GM12875 (cell line): ENCODE results near the gene FGF18.
"Not testable (repeated sequence)": the region's sequence is repeated elsewhere in the genome, so short reads cannot be mapped to it uniquely, and the experiment has no call there.

Experiments used
- H3K4me3 ChIP-seq: one replicate; pipeline ENCODE4 v1.5.1; 2011; ENCODE audit warnings: low read depth, low read length, control low read depth
- TF ChIP-seq, protein P1 (sequence below): IDR thresholded peaks from 2 replicates; pipeline ENCODE4 v1.5.1; 2011; ENCODE audit warnings: low read depth, mild to moderate bottlenecking, control low read depth, inconsistent platforms, low read length, moderate library complexity, borderline replicate concordance; ENCODE audit not compliant: insufficient read depth

Gene FGF18

DNA sequence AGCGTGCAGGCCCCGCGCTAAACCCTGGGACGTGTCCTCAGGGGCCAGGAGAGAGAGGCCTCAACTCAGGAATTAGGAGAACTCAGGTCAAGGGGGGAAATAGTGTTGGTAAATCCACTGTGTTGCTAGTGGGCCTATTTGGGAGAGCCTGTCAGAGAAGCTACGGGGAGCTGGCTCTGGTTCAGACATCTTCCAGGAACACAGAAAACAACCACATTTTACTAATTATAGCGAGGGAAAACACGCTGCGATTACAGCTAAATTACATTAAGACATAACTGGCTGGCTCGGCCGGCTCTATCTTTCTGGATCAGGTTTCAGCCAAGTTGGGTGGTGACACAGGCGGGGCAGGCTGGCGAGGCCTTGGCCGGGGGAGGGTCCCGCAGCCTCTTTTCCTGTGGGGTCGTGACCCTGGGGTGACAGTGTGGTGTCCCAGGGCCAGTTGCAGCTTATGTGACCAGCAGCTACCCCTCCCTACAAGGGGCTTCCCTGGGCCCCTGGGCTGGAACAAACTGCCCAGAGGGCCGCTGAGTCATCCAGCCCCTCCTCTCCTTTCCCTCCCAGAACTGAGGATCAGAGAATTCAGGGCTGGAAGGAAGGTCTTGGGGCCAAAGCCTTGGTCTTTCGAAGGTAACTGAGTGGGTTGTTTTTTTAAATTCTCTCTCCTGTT lies 75.1 kb downstream of the FGF18 start:
- H3K4me3 ChIP-seq = no peak overlapping the region
- TF ChIP-seq, protein P1, sequence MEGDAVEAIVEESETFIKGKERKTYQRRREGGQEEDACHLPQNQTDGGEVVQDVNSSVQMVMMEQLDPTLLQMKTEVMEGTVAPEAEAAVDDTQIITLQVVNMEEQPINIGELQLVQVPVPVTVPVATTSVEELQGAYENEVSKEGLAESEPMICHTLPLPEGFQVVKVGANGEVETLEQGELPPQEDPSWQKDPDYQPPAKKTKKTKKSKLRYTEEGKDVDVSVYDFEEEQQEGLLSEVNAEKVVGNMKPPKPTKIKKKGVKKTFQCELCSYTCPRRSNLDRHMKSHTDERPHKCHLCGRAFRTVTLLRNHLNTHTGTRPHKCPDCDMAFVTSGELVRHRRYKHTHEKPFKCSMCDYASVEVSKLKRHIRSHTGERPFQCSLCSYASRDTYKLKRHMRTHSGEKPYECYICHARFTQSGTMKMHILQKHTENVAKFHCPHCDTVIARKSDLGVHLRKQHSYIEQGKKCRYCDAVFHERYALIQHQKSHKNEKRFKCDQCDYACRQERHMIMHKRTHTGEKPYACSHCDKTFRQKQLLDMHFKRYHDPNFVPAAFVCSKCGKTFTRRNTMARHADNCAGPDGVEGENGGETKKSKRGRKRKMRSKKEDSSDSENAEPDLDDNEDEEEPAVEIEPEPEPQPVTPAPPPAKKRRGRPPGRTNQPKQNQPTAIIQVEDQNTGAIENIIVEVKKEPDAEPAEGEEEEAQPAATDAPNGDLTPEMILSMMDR = no peak

DNA sequence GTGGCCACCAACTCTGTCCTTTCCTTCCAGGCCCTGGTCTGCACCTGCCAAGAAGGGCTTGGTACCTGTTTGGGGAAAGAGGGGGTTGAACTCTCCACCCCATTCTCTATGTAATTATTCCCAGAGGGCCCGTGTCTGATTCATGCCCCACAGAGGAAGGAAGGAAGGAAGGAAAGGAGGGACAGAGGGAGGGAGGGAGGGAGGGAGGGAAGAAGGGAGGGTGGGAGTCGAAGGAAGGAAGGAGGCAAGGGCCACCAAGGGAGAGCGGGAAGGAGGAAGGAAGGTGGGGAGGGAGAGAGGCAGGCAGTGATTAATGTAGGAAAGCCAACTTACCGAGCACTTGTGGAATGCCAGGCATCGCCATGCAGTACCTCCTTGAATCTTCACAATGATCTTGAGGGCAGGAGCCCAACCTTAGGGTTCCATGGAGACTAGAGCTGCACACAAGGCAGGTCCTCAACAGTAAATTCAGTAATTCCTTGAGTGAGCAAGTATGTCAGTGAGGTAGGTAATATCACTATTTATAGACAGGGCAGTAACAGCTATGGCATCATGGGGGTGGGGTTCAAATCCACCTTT lies 75.8 kb downstream of the FGF18 start:
- TF ChIP-seq, protein P1 = no peak
- no peak overlapping the region for H3K4me3 ChIP-seq

DNA sequence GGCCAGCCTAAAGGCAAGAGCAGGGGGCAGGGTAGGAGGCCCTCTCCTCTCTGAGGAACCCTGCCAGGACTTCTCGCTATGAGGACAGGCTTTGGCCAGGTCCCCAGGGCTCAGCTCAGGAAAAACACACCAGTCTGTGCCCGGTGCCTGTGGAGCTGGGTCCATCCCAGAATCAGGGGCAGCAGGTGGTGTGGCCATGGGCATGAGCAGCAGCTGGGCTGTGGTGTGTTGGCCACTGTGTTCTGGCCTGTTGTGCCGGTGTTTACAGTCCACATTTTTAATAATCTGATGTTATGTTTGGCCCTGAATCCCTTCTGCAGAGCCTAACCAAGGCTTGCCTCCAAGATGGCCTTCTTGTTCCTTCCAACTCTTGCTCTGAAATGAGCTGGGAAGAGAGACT lies 77.0 kb downstream of the FGF18 start:
- no peak overlapping the region for H3K4me3 ChIP-seq
- TF ChIP-seq, protein P1 = no peak

DNA sequence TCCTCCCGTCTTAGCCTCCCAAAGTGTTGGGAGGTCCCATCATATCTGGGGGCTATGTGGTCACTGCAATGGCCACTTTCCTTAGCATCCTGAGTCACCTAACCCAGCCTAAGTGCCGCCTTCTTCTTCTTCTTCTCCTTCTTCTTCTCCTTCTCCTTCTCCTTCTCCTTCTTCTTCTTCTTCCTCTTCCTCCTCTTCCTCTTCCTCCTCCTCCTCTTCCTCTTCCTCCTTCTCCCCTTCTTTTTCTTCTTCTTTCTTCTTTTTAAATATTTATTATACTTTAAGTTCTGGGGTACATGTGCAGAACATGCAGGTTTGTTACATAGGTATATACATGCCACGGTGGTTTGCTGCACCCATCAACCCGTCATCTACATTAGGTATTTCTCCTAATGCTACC lies 78.0 kb downstream of the FGF18 start:
- not testable (repeated sequence) for H3K4me3 ChIP-seq

DNA sequence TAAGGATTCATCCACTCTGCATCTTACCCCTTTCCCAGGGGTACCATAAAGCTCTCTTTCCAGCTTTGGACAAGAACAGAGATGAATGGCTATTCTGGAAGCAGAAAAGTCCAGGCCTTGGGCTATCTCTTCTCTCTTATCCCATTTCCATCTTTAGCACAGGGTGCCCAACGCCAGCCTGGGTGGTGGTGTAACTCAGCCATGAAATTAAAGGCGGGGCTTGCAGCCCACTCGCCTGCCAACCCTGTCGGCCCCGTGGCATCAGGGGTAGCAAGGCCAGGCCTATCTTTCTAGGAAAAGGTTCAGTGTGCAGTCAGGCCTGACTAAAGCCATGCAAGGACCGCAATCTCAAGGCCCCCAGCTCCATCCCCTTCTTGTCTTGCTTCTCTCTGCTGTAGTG lies 78.7 kb downstream of the FGF18 start:
- H3K4me3 ChIP-seq = no peak overlapping the region
- TF ChIP-seq, protein P1 = no peak

DNA sequence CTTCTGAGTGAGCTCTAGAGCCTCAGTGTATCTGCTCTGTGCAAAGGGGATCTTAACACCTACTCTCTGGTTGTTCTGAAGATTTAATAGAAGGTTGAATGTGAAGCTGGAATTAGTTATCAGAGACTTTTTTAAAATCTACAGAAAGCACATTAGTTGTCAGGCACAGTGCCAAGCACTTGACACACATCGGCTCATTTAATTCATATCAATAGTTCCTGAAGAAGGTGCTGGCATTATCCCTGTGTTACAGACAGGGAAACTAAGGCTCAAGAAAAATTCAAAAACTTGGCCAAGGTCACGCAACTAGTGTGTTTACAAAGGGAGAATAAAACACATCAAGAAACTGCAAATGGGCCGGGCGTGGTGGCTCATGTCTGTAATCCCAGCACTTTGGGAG lies 80.2 kb downstream of the FGF18 start:
- TF ChIP-seq, protein P1 = no peak
- no peak overlapping the region for H3K4me3 ChIP-seq

DNA sequence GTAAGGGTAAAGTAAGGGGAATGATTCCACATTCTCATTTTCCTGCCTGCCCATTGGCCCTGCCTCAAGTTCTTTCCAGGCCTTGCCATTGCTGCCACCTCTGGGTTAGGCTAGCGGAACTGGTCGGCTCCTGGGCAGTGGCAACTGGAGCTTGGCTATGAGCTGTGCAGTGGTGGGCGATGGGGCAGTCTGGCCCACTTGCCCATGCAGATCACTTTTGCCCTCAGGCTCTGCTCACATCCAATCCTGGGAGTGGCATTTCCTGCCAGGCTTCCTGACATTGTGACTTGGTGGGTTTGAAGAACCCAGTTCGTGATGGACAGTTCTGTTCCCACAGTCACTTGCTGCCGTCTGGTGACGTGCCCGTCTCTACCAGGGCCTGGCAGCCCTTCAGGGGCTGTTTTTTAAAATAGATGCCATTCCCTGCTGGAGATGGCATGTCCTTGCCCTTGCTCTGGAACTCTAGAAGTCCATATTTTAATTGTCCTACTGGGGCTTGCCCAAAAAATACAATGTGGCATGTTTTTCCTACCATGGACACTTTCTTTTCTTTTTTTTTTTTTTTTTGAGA lies 86.1 kb downstream of the FGF18 start:
- no peak overlapping the region for H3K4me3 ChIP-seq
- TF ChIP-seq, protein P1 = no peak

DNA sequence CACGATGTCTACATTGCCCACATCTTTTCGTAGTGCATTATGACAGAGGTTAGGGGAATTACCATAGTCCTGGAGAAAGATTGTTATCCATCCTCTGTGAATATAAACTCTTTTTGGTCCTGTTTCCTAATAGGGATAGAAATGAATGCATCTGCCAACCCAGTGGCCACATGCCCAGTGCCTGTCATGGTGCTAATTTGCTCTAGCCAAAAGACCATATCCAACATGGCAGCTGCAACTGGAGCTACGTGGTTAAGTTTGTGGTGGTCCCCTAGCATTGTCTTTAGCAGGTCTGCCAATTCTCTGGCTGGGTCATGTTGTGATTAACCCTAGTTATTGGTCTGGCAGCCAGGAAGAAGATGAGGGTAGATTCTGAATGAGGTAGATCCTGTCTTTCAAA lies 87.5 kb downstream of the FGF18 start:
- no peak overlapping the region for H3K4me3 ChIP-seq
- TF ChIP-seq, protein P1 = no peak
